ENCODE data around the gene RUFY4.
"Not testable (repeated sequence)": the region's sequence is repeated elsewhere in the genome, so short reads cannot be mapped to it uniquely, and the experiment has no call there.

The RUFY4 gene

DNA sequence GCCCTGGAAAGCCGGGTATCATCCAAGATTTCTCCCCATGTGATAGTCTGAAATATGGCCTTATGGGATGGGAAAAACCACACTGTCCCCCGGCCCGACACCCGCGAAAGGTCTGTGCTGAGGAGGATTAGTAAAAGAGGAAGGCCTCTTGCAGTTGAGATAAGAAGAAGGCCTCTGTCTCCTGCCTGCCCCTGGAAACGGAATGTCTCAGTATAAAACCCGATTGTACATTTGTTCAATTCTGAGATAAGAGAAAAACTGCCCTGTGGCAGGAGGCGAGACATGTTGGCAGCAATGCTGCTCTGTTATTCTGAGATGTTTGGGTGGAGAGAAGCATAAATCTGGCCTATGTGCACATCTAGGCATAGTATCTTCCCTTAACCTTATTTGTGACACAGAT, 26.8 kb downstream of the RUFY4 start:
- DNase-seq (no peak), ATAC-seq (replicated peaks) (no peak)
- no peak overlapping the region for H3K27ac Mint-ChIP-seq
- peaks cover 19 to 36% of the 10 kb centered on the region in 2 donors for H3K27me3 Mint-ChIP-seq
- no peaks in the 10 kb centered on the region for H3K4me1 Mint-ChIP-seq (ENCODE audit: low read depth in 2 of 2)
- H3K9me3 Mint-ChIP-seq = no peaks in the 10 kb centered on the region
- no peak overlapping the region for H3K4me3 Mint-ChIP-seq
- H3K36me3 Mint-ChIP-seq (ENCODE audit: insufficient read depth) = no peaks in the 10 kb centered on the region

DNA sequence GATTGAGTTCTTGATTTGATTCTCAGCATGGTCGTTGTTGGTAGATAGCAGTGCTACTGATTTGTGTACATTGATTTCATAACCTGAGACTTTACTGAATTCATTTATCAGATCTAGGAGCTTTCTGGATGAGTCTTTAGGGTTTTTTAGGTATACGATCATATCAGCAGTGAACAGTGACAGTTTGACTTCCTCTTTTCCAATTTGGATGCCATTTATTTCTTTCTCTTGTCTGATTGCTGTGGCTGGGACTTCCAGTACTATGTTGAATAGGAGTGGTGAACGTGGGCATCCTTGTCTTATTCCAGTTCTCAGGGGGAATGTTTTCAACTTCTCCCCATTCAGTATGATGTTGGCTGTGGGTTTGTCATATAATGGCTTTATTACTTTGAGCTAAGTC, 28.9 kb downstream of the RUFY4 start:
- no peak for ATAC-seq (replicated peaks)
- no peaks in the 10 kb centered on the region for H3K4me1 Mint-ChIP-seq (ENCODE audit: low read depth in 2 of 2)

DNA sequence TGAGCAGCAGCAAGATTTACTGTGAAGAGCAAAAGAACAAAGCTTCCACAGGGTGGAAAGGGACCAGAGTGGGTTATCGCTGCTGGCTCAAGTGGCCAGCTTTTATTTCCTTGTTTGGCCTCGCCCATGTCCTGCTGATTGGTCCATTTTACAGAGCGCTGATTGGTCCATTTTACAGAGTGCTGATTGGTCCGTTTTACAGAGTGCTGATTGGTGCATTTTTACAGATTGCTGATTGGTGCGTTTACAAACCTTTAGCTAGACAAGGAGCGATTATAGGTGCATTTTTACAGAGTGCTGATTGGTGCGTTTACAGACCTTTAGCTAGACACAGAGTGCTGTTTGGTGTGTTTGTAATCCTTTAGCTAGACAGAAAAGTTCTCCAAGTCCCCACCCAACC, 39.8 kb downstream of the RUFY4 start:
- H3K36me3 Mint-ChIP-seq (ENCODE audit: insufficient read depth); H3K4me3 Mint-ChIP-seq; H3K9me3 Mint-ChIP-seq; H3K4me1 Mint-ChIP-seq (ENCODE audit: low read depth in 2 of 2); H3K27ac Mint-ChIP-seq; ATAC-seq (replicated peaks); DNase-seq: not testable (repeated sequence)
- H3K27me3 Mint-ChIP-seq = peaks cover 55 to 100% of the 10 kb centered on the region in 2 donors

More for the DNA sequence above, 28.9 kb downstream of the RUFY4 start:
- Mint-ChIP-seq H3K4me3 (no peak overlapping the region), H3K27ac (no peak overlapping the region), H3K9me3 (no peaks in the 10 kb centered on the region), H3K27me3 (peaks cover 19 to 30% of the 10 kb centered on the region in 2 donors), H3K36me3 (ENCODE audit: insufficient read depth) (no peaks in the 10 kb centered on the region)
- DNase-seq = no peak

DNA sequence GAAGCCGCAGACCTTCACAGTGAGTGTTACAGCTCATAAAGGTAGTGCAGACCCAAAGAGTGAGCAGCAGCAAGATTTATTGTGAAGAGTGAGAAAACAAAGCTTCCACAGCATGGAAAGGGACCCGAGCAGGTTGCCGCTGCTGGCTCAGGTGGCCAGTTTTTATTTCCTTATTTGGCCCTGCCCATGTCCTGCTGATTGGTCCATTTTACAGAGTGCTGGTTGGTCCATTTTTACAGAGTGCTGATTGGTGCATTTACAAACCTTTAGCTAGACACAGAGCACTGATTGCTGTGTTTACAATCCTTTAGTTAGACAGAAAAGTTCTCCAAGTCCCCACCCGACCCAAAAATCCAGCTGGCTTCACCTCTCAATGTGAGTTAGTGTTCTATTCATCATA, 52.7 kb downstream of the RUFY4 start:
- not testable (repeated sequence) for ATAC-seq (replicated peaks); DNase-seq; H3K36me3 Mint-ChIP-seq (ENCODE audit: insufficient read depth)

DNA sequence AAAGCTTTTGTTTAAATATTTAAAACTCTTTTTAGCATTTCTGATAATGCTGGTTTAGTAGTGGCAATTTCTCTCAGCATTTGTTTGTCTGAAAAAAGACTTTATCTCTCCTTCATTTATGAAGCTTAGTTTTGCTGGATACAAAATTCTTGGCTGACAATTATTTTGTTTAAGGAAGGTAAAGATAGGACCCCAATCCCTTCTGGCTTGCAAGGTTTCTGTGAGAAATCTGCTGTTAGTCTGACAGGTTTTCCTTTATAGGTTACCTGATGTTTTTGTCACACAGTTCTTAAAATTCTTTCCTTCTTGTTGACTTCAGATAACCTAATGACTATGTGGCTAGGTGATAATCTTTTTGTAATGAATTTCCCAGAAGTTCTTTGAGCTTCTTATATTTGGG, 53.2 kb downstream of the RUFY4 start:
- H3K9me3 Mint-ChIP-seq; DNase-seq; ATAC-seq (replicated peaks); H3K4me3 Mint-ChIP-seq; H3K4me1 Mint-ChIP-seq (ENCODE audit: low read depth in 2 of 2); H3K27ac Mint-ChIP-seq; H3K36me3 Mint-ChIP-seq (ENCODE audit: insufficient read depth): not testable (repeated sequence)
- peaks cover 25 to 56% of the 10 kb centered on the region in 2 donors for H3K27me3 Mint-ChIP-seq

More for the DNA sequence above, 52.7 kb downstream of the RUFY4 start:
- not testable (repeated sequence) for H3K27ac Mint-ChIP-seq; H3K4me3 Mint-ChIP-seq; H3K4me1 Mint-ChIP-seq (ENCODE audit: low read depth in 2 of 2); H3K9me3 Mint-ChIP-seq
- peaks cover 25 to 56% of the 10 kb centered on the region in 2 donors for H3K27me3 Mint-ChIP-seq

DNA sequence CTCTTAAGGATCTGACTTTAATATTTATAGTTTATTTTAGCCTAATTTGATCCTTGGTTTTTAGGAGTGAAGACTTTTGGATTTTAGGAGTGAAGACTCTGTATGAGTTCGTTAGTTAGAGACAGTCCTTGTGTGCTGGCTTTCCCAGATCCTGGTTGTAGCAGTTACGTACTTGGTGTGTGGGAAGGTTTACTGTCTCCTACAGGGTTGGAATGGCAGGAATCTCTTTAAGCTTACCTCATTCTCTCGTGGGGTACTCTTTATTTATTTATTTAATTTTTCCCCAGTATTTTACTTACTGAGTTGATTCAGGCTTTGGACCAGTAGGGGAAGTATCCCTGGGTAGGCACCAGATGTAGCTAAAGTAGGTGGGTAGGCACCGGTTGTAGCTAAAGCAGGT, 54.9 kb downstream of the RUFY4 start:
- no peak overlapping the region for H3K4me3 Mint-ChIP-seq
- no peak for ATAC-seq (replicated peaks)
- no peaks in the 10 kb centered on the region for H3K36me3 Mint-ChIP-seq (ENCODE audit: insufficient read depth)
- H3K27ac Mint-ChIP-seq = no peak overlapping the region
- H3K4me1 Mint-ChIP-seq (ENCODE audit: low read depth in 2 of 2) = peaks cover 4 to 9% of the 10 kb centered on the region in 2 donors
- peaks cover 0 to 3% of the 10 kb centered on the region in 2 donors for H3K9me3 Mint-ChIP-seq
- peaks cover 29 to 55% of the 10 kb centered on the region in 2 donors for H3K27me3 Mint-ChIP-seq
- DNase-seq = no peak

DNA sequence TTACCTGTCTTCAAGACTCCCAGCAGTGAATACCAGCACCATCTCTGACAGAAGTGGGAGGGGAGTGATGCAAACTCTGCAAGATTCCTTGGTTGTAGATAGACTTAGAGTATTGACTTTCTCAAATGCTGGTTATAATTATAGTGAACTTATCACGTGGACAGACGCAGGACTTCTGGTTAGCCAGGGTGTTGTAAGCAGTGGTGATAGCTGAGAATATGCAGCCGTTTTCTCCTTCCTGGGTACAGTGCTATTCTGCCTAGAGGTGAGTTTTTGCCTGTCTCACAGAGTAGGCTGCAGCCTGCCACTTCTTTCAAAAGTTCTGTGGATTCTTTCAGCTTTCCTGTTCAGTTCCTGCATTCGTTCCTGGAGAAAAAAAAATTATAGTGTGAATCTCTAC, 56.0 kb downstream of the RUFY4 start:
- H3K4me1 Mint-ChIP-seq (ENCODE audit: low read depth in 2 of 2) = peaks cover 4 to 16% of the 10 kb centered on the region in 2 donors
- H3K27me3 Mint-ChIP-seq = peaks cover 25 to 53% of the 10 kb centered on the region in 2 donors
- DNase-seq (no peak), ATAC-seq (replicated peaks) (peak; percentile 59)
- peak overlapping the region; percentile 22 to 69 for H3K4me3 Mint-ChIP-seq
- H3K27ac Mint-ChIP-seq = peak overlapping the region; percentile 30 to 56
- H3K36me3 Mint-ChIP-seq (ENCODE audit: insufficient read depth) = peaks cover 5% of the 10 kb centered on the region
- peaks cover 0 to 3% of the 10 kb centered on the region in 2 donors for H3K9me3 Mint-ChIP-seq

DNA sequence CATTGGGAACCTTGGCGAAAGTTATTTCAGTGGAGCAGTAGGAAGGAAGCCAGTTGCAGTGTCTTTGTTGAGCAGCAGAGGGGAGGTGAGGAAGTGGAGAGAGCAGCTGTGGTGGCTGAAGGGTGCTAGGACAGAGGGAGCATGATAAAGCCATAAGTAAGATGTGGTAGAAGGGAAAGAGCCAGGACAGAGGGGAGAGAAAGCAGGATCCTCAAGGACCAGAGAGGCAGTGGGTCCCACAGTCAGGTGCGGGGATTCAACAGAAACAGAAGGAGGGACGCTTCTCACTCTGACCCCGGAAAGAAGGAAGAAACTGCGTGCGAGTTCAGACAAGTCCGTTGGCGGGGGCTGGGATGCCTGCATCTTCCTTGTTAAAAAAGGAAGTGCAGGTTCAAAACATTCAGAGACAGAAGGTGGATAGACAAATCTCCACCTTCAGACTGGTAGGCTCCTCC, 56.6 kb downstream of the RUFY4 start, which contains the start of gene CXCR2:
Gene CXCR2 (plus strand): TSS at position 403 of the 455 bp plus-strand sequence. CDS start 8,774 bp downstream, outside the sequence.
- peaks cover 0 to 3% of the 10 kb centered on the region in 2 donors for H3K9me3 Mint-ChIP-seq
- DNase-seq = no peak
- peak within 1 kb of the TSS; percentile 22 to 69 for H3K4me3 Mint-ChIP-seq
- peaks cover 4 to 16% of the 10 kb centered on the region in 2 donors for H3K4me1 Mint-ChIP-seq (ENCODE audit: low read depth in 2 of 2)
- H3K27ac Mint-ChIP-seq = peak within 1 kb of the TSS; percentile 30 to 56
- peak; percentile 32 for ATAC-seq (replicated peaks)
- H3K36me3 Mint-ChIP-seq (ENCODE audit: insufficient read depth) = peaks cover 5% of the 10 kb centered on the region
- peaks cover 22 to 47% of the 10 kb centered on the region in 2 donors for H3K27me3 Mint-ChIP-seq

DNA sequence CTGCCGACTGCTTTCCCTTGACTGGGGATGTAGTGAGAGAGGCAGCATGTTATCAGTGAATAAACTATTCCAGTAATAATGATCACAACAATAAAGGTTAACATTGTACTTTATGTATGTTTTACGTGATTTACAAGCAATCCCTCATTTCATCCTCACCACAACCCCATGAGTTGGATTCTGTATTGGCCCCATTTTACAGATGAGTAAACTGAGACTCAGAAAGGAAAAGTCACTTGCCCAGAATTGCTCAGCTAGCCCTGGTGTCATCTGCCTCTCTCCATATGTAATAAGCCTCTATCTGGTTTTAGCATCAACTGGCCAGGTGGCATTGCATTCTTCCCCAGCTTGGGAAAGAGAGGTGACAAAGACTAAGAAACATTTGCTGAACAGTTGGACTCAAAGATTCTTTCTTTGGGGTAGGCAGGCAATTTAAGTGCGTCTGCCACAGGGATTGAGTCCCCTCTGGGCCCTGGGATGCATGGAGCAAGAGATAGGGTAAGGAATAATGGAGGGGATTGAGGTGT, 58.9 kb downstream of the RUFY4 start:
- ATAC-seq (replicated peaks) = no peak
- Mint-ChIP-seq H3K27ac (peak overlapping the region in 1 of 2 donors; percentile 44), H3K27me3 (peaks cover 22 to 41% of the 10 kb centered on the region in 2 donors), H3K4me1 (ENCODE audit: low read depth in 2 of 2) (peaks cover 4 to 16% of the 10 kb centered on the region in 2 donors), H3K9me3 (peaks cover 0 to under 1% of the 10 kb centered on the region in 2 donors), H3K36me3 (ENCODE audit: insufficient read depth) (peaks cover 5% of the 10 kb centered on the region), H3K4me3 (peak overlapping the region in 1 of 2 donors; percentile 65)
- no peak for DNase-seq

DNA sequence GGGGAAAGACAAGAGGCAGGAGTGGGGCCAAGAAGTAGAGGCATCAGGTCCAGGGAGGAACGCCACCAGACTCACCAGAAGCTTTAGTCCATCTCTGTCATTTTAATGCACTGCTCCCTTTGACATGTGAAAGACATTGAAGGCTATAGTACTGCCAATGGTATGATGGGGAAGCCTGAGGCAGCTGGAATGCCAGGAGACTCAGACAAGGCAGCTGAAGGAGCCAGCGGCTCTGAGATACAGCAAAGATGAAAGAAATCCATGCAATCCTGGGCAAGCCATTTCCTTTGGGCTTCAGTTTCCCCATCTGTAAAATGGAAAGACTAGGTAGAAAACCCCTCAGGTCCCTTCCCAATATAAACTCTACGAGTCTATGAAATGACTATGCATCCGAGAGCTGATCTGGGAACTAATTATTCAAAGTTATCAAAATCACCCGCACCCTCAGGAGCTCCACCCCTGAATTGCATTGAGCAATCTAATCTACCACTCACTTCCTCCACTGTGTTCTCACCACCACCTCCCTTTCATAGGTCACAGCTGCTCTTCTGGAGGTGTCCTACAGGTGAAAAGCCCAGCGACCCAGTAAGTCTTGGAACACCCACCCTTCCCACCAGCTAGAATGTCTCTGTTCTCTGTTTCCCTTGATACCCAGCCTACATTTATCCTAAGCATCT, 59.9 kb downstream of the RUFY4 start:
- H3K4me1 Mint-ChIP-seq (ENCODE audit: low read depth in 2 of 2) = peaks cover 4 to 16% of the 10 kb centered on the region in 2 donors
- peaks cover 5% of the 10 kb centered on the region for H3K36me3 Mint-ChIP-seq (ENCODE audit: insufficient read depth)
- ATAC-seq (replicated peaks) (peak; percentile 50), DNase-seq (no peak)
- H3K9me3 Mint-ChIP-seq = no peaks in the 10 kb centered on the region
- peak overlapping the region; percentile 7 to 44 for H3K27ac Mint-ChIP-seq
- peak overlapping the region; percentile 38 to 65 for H3K4me3 Mint-ChIP-seq
- H3K27me3 Mint-ChIP-seq = peaks cover 22 to 41% of the 10 kb centered on the region in 2 donors

DNA sequence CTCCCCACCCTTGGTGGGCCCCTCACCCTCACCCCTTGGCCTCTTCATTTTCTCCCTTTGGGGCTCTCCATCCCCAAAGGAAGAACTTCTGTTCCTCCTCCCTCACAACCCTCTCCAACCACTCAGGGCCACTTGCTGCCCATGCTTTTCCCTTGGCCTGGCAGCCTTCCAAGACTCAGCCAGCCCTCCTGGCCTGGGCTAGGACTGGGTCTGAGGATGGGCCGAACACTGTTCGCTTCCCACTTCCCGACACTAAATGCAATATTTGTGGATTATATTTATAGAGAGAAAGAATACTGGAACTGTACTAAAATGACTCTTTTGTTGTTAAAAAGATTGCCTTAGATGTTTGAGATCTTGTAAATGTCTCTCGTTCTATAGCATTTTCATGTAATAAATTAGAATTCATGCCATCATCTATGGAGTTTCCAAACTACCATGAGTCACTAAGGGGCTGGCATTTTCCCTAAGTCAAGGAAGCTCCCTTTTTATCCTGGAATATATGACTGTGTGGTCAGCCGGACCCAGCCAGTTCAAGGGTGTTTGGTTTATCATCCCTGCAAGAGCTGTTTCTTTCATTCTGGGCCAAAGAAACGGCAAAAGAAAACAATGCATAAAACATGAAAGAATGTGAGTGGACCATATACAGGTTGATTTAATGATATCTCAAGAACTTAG, 60.5 kb downstream of the RUFY4 start:
- DNase-seq = no peak
- Mint-ChIP-seq H3K4me1 (ENCODE audit: low read depth in 2 of 2) (peaks cover 4 to 16% of the 10 kb centered on the region in 2 donors), H3K9me3 (no peaks in the 10 kb centered on the region), H3K27ac (peak overlapping the region; percentile 7 to 71), H3K4me3 (peak overlapping the region; percentile 38 to 65), H3K27me3 (peaks cover 22 to 37% of the 10 kb centered on the region in 2 donors), H3K36me3 (ENCODE audit: insufficient read depth) (peaks cover 5% of the 10 kb centered on the region)
- no peak for ATAC-seq (replicated peaks)

DNA sequence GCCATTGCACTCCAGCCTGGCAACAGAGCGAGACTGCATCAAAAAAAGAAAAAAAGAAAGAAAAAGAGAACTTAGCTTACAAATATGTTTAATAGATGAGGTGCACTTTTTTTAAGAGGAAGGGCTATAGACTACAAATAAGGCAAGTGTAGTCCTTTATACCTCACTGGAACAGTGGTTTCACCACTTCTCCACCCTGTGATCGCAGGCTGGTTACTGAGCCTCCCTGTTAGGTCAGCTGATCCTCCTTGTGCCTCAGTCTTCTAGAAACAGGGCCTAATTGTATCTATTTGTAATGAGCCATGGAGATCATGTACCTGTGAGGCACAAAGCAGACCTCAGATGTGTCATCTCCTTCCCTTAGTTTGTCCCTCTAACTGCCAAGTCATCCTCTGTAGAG, 61.3 kb downstream of the RUFY4 start:
- no peaks in the 10 kb centered on the region for H3K9me3 Mint-ChIP-seq
- peaks cover 5% of the 10 kb centered on the region for H3K36me3 Mint-ChIP-seq (ENCODE audit: insufficient read depth)
- peaks cover 27 to 35% of the 10 kb centered on the region in 2 donors for H3K27me3 Mint-ChIP-seq
- DNase-seq = peak in 1 of 3 experiments; percentile 10
- peaks cover 4 to 14% of the 10 kb centered on the region in 2 donors for H3K4me1 Mint-ChIP-seq (ENCODE audit: low read depth in 2 of 2)
- H3K27ac Mint-ChIP-seq = peak overlapping the region in 1 of 2 donors; percentile 71
- ATAC-seq (replicated peaks) = peak; percentile 79
- H3K4me3 Mint-ChIP-seq = no peak overlapping the region

DNA sequence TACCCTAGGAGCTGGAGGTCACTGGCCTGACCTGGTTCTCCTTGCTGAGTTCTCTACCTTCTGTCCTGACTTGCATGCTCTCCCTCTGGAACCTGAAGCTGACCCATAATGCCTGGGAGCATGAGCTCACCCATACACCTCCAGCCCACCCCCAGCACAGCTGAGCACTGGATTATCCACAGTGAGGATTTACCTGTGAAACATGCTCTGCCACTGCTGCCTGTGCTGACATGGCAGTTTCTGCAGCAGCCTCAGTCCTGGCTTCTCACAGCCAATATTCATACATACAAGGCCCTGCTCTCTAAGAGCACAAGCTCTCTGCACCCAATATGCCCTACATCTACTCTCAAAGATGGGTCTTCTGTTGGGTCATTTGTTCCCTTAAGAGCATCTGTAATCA, 61.8 kb downstream of the RUFY4 start:
- Mint-ChIP-seq H3K4me1 (ENCODE audit: low read depth in 2 of 2) (peaks cover 0 to 10% of the 10 kb centered on the region in 2 donors), H3K4me3 (no peak overlapping the region), H3K27ac (peak overlapping the region in 1 of 2 donors; percentile 71), H3K27me3 (peaks cover 27 to 35% of the 10 kb centered on the region in 2 donors), H3K36me3 (ENCODE audit: insufficient read depth) (peaks cover 5% of the 10 kb centered on the region), H3K9me3 (no peaks in the 10 kb centered on the region)
- ATAC-seq (replicated peaks) (no peak), DNase-seq (no peak)

All from effector memory CD8-positive, alpha-beta T cell (primary cell).